ENCODE measurements around the gene SBF2.
"Not testable (repeated sequence)": the region's sequence is repeated elsewhere in the genome, so short reads cannot be mapped to it uniquely, and the experiment has no call there.

The SBF2 gene

DNA sequence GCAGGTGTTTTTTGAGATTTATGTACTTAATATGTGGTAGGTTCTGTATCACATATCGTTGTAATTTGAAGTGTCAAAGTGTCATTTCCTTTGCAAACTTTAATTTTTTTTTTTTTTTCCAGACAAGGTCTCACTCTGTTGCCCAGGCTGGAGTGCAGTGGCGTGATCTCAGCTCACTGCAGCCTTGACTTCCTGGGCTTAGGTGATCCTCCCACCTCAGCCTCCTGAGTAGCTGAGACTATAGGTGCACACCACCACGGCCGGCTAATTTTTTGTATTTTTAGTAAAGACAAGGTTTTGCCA is 206.1 kb downstream of the SBF2 start:
- H3K9ac ChIP-seq (ENCODE audit: low read length in 2 of 2); H3K27me3 ChIP-seq (ENCODE audit: control insufficient read depth in 1 of 2, insufficient read depth in 2 of 2, low read length in 2 of 2); H3K36me3 ChIP-seq (ENCODE audit: control insufficient read depth in 2 of 2, insufficient read depth in 2 of 2, low read length in 2 of 2); H3K27ac ChIP-seq (ENCODE audit: low read length); H3K9me3 ChIP-seq (ENCODE audit: control insufficient read depth in 2 of 2, low read length in 2 of 2); H3K4me3 ChIP-seq (ENCODE audit: low read length in 2 of 2); H3K4me1 ChIP-seq (ENCODE audit: control insufficient read depth, insufficient read depth, low read length): not testable (repeated sequence)

DNA sequence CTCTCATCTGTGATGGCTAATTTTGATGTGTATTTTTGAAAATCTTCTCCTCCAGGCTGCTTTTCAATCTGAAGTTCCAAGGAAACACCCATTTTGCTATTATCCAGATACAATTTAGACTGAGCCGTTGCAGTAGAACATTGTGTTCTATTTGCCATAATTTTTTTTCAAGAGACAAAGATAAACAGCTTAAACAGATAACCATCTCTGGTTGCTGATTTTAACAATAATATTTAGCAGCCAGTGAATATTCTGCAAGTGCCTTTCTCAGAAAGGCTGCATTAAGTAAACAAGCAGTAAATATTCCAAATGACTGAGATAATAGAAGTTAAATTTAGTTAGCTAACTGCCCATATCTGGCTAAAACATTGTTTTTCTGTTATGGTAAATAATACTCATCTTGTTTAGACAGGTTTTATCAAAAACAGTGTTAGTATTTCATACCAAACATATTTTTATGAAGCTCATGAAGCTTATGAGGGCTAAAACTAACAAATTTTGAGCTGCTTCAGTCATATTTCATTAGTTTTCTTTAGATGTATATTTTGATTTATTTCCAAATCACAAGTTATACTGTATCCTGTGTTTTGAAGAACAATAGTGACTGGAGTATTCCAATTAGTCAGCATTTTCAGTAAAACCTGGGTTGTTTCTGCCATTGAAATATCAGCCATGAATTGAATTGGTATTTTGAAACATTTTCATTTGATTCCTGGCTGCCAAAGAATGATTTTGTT is 206.7 kb downstream of the SBF2 start:
- no peaks in the 10 kb centered on the region for H3K36me3 ChIP-seq (ENCODE audit: control insufficient read depth in 2 of 2, insufficient read depth in 2 of 2, low read length in 2 of 2)
- no peaks in the 10 kb centered on the region for H3K27me3 ChIP-seq (ENCODE audit: control insufficient read depth in 1 of 2, insufficient read depth in 2 of 2, low read length in 2 of 2)
- H3K9ac ChIP-seq (ENCODE audit: low read length in 2 of 2), result no peak overlapping the region
- H3K9me3 ChIP-seq (ENCODE audit: control insufficient read depth in 2 of 2, low read length in 2 of 2), result peaks cover 0 to 4% of the 10 kb centered on the region in 2 donors
- no peak overlapping the region for H3K4me3 ChIP-seq (ENCODE audit: low read length in 2 of 2)
- no peaks in the 10 kb centered on the region for H3K4me1 ChIP-seq (ENCODE audit: control insufficient read depth, insufficient read depth, low read length)
- H3K27ac ChIP-seq (ENCODE audit: low read length), result no peak overlapping the region

- Histone ChIP-seq H3K4me1 (ENCODE audit: control insufficient read depth, insufficient read depth, low read length) (peaks cover 11% of the 10 kb centered on the region), H3K27ac (ENCODE audit: low read length) (no peak overlapping the region), H3K4me3 (ENCODE audit: low read length in 2 of 2) (no peak overlapping the region), H3K27me3 (ENCODE audit: control insufficient read depth in 1 of 2, insufficient read depth in 2 of 2, low read length in 2 of 2) (no peaks in the 10 kb centered on the region), H3K9me3 (ENCODE audit: control insufficient read depth in 2 of 2, low read length in 2 of 2) (peaks cover 0 to 22% of the 10 kb centered on the region in 2 donors), H3K36me3 (ENCODE audit: control insufficient read depth in 2 of 2, insufficient read depth in 2 of 2, low read length in 2 of 2) (no peaks in the 10 kb centered on the region), H3K9ac (ENCODE audit: low read length in 2 of 2) (no peak overlapping the region)
These were observed 213.9 kb downstream of the SBF2 start for GRCh38 chr11:10080138-10080537.

- Histone ChIP-seq H3K9me3 (ENCODE audit: control insufficient read depth in 2 of 2, low read length in 2 of 2) (peaks cover 0 to 18% of the 10 kb centered on the region in 2 donors), H3K27me3 (ENCODE audit: control insufficient read depth in 1 of 2, insufficient read depth in 2 of 2, low read length in 2 of 2) (no peaks in the 10 kb centered on the region), H3K4me3 (ENCODE audit: low read length in 2 of 2) (peak overlapping the region in 1 of 2 donors; percentile 17), H3K36me3 (ENCODE audit: control insufficient read depth in 2 of 2, insufficient read depth in 2 of 2, low read length in 2 of 2) (no peaks in the 10 kb centered on the region), H3K9ac (ENCODE audit: low read length in 2 of 2) (no peak overlapping the region), H3K27ac (ENCODE audit: low read length) (no peak overlapping the region), H3K4me1 (ENCODE audit: control insufficient read depth, insufficient read depth, low read length) (peaks cover 11% of the 10 kb centered on the region)
These were observed 217.4 kb downstream of the SBF2 start for GRCh38 chr11:10076458-10077141.

DNA sequence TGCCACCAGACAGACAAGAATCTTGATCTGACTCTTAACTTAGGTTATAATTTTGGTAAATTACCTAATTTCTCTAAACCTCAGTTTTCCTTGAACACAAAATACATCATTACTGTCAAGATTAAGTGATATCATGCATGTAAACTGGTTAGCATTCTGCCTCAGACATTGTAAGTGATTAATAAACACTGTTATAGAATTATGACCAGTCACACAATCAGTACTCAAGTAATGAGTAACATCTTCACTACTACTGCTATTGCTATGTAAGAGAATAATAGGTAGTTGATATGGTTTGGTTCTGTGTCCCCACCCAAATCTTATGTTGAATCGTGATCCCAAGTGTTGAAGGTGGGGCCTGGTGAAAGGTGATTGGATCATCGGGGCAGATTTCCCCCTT is 218.9 kb downstream of the SBF2 start:
- peaks cover 11% of the 10 kb centered on the region for H3K4me1 ChIP-seq (ENCODE audit: control insufficient read depth, insufficient read depth, low read length)
- H3K4me3 ChIP-seq (ENCODE audit: low read length in 2 of 2), result no peak overlapping the region
- H3K9ac ChIP-seq (ENCODE audit: low read length in 2 of 2), result no peak overlapping the region
- no peaks in the 10 kb centered on the region for H3K36me3 ChIP-seq (ENCODE audit: control insufficient read depth in 2 of 2, insufficient read depth in 2 of 2, low read length in 2 of 2)
- H3K27me3 ChIP-seq (ENCODE audit: control insufficient read depth in 1 of 2, insufficient read depth in 2 of 2, low read length in 2 of 2), result no peaks in the 10 kb centered on the region
- no peak overlapping the region for H3K27ac ChIP-seq (ENCODE audit: low read length)
- peaks cover 0 to 7% of the 10 kb centered on the region in 2 donors for H3K9me3 ChIP-seq (ENCODE audit: control insufficient read depth in 2 of 2, low read length in 2 of 2)

DNA sequence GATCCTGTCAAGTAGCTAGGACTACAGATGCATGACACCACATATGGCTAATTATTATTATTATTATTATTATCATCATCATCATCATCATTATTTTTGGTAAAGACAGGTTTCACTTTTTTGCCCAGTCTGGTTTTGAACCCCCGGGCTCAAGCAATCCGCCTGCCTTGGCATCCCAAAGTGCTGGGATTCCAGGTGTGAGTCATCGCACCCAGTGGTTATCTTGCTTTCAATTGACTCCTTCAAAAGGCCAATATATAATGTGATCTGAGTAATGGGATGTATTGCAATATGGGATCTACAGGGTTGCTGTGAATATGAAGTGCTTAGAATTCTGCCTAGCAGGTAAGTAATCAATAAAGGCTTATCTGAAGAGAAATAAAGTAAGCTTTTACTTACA is 221.2 kb downstream of the SBF2 start:
- H3K36me3 ChIP-seq (ENCODE audit: control insufficient read depth in 2 of 2, insufficient read depth in 2 of 2, low read length in 2 of 2), result no peaks in the 10 kb centered on the region
- H3K27me3 ChIP-seq (ENCODE audit: control insufficient read depth in 1 of 2, insufficient read depth in 2 of 2, low read length in 2 of 2), result no peaks in the 10 kb centered on the region
- H3K9me3 ChIP-seq (ENCODE audit: control insufficient read depth in 2 of 2, low read length in 2 of 2), result no peaks in the 10 kb centered on the region
- no peak overlapping the region for H3K4me3 ChIP-seq (ENCODE audit: low read length in 2 of 2)
- H3K27ac ChIP-seq (ENCODE audit: low read length), result no peak overlapping the region
- H3K9ac ChIP-seq (ENCODE audit: low read length in 2 of 2), result no peak overlapping the region
- peaks cover 11% of the 10 kb centered on the region for H3K4me1 ChIP-seq (ENCODE audit: control insufficient read depth, insufficient read depth, low read length)

DNA sequence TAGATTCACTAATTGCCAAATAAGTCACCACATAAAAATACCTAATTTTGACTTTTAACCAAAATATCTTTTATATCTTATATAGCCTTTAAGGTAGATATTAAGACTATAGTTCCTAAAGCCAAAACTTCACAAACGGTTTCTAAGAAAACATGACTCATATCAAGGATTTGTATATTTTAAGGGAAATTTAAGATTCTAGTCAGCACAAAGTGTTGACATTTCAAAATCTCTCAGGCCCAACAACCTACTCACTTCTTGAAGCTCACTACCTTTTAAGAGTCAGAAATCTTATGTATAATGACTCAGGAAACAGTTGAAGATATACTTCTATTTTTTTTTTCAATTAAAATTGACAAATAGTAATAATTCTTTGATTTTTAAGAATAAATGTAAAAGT is 221.9 kb downstream of the SBF2 start:
- Histone ChIP-seq H3K4me1 (ENCODE audit: control insufficient read depth, insufficient read depth, low read length) (peaks cover 11% of the 10 kb centered on the region), H3K9ac (ENCODE audit: low read length in 2 of 2) (no peak overlapping the region), H3K36me3 (ENCODE audit: control insufficient read depth in 2 of 2, insufficient read depth in 2 of 2, low read length in 2 of 2) (no peaks in the 10 kb centered on the region), H3K27me3 (ENCODE audit: control insufficient read depth in 1 of 2, insufficient read depth in 2 of 2, low read length in 2 of 2) (no peaks in the 10 kb centered on the region), H3K27ac (ENCODE audit: low read length) (no peak overlapping the region), H3K4me3 (ENCODE audit: low read length in 2 of 2) (no peak overlapping the region), H3K9me3 (ENCODE audit: control insufficient read depth in 2 of 2, low read length in 2 of 2) (no peaks in the 10 kb centered on the region)

DNA sequence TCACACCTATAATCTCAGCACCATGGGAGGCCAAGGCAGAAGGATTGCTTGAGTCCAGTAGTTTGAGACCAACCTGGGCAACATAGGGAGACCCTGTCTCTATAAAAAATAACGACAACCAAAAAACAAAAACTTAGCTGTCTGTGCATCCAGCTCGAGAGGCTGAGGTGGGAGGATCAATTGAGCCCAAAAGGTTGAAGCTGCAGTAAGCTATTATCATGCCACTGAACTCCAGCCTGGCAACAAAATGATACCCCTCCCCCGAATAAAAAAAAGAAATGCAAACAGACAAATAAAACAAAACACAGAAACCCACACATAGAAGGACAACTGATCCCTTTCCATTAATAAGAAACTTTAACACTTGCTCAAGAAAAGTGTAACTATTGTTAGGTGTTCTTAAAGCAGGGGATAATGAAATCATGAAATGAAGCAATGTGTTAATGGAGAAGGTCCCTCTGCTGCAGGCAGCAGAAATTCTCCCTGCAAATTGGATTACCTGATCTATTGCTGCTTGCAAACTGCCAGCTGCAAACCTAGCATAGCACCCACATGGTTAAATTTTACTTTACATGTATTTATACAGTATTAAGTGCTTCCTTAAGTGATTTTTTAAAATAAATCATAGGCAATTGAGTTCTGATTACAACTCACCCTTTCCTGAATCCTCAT is 226.3 kb downstream of the SBF2 start:
- H3K36me3 ChIP-seq (ENCODE audit: control insufficient read depth in 2 of 2, insufficient read depth in 2 of 2, low read length in 2 of 2), result no peaks in the 10 kb centered on the region
- H3K9me3 ChIP-seq (ENCODE audit: control insufficient read depth in 2 of 2, low read length in 2 of 2), result no peaks in the 10 kb centered on the region
- H3K4me3 ChIP-seq (ENCODE audit: low read length in 2 of 2), result no peak overlapping the region
- no peak overlapping the region for H3K9ac ChIP-seq (ENCODE audit: low read length in 2 of 2)
- no peaks in the 10 kb centered on the region for H3K27me3 ChIP-seq (ENCODE audit: control insufficient read depth in 1 of 2, insufficient read depth in 2 of 2, low read length in 2 of 2)
- no peak overlapping the region for H3K27ac ChIP-seq (ENCODE audit: low read length)
- H3K4me1 ChIP-seq (ENCODE audit: control insufficient read depth, insufficient read depth, low read length), result no peaks in the 10 kb centered on the region

GRCh38 chr11:10066441-10066840 is 227.6 kb downstream of the SBF2 start:
- Histone ChIP-seq H3K27me3 (ENCODE audit: control insufficient read depth in 1 of 2, insufficient read depth in 2 of 2, low read length in 2 of 2) (no peaks in the 10 kb centered on the region), H3K4me3 (ENCODE audit: low read length in 2 of 2) (no peak overlapping the region), H3K9me3 (ENCODE audit: control insufficient read depth in 2 of 2, low read length in 2 of 2) (no peaks in the 10 kb centered on the region), H3K9ac (ENCODE audit: low read length in 2 of 2) (no peak overlapping the region), H3K27ac (ENCODE audit: low read length) (no peak overlapping the region), H3K36me3 (ENCODE audit: control insufficient read depth in 2 of 2, insufficient read depth in 2 of 2, low read length in 2 of 2) (no peaks in the 10 kb centered on the region), H3K4me1 (ENCODE audit: control insufficient read depth, insufficient read depth, low read length) (no peaks in the 10 kb centered on the region)

DNA sequence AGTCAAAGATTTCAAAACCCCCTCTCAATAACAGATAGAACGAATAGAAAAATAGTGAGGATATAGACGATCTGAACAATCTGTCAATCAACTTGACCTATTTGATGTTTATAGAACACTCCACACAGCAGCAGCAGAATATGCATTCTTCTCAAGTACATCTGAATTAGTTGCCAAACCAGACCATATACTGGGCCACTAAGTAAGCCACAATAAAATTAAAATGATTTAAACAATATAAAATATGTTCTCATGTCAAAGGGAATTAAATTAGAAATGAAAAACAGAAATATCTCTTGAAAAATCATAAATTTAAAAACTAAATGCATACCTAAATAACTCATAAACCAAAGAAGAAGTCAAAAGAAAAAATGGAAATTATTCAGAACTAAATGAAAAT is 229.2 kb downstream of the SBF2 start:
- Histone ChIP-seq H3K4me3 (ENCODE audit: low read length in 2 of 2) (no peak overlapping the region), H3K36me3 (ENCODE audit: control insufficient read depth in 2 of 2, insufficient read depth in 2 of 2, low read length in 2 of 2) (no peaks in the 10 kb centered on the region), H3K9me3 (ENCODE audit: control insufficient read depth in 2 of 2, low read length in 2 of 2) (no peaks in the 10 kb centered on the region), H3K27me3 (ENCODE audit: control insufficient read depth in 1 of 2, insufficient read depth in 2 of 2, low read length in 2 of 2) (no peaks in the 10 kb centered on the region), H3K27ac (ENCODE audit: low read length) (no peak overlapping the region), H3K9ac (ENCODE audit: low read length in 2 of 2) (no peak overlapping the region), H3K4me1 (ENCODE audit: control insufficient read depth, insufficient read depth, low read length) (no peaks in the 10 kb centered on the region)

DNA sequence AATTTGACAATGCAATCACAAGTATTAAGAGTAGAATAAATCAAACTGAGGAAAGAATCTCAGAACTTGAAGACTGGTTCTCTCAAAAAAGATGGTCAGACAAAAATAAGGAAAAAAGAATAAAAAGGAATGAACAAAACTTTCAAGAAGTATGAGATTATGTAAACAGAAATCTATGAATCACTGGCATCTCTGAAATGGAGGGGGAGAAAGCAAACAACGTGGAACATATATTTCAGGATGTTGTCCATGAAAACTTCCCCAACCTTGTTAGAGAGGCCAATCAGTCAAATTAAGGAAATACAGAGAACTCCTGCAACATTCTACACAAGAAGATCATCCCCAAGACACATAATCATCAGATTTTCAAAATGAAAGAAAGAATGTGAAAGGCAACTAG is 235.7 kb downstream of the SBF2 start:
- H3K27me3 ChIP-seq (ENCODE audit: control insufficient read depth in 1 of 2, insufficient read depth in 2 of 2, low read length in 2 of 2), result no peaks in the 10 kb centered on the region
- no peaks in the 10 kb centered on the region for H3K36me3 ChIP-seq (ENCODE audit: control insufficient read depth in 2 of 2, insufficient read depth in 2 of 2, low read length in 2 of 2)
- no peaks in the 10 kb centered on the region for H3K9me3 ChIP-seq (ENCODE audit: control insufficient read depth in 2 of 2, low read length in 2 of 2)
- H3K9ac ChIP-seq (ENCODE audit: low read length in 2 of 2), result no peak overlapping the region
- H3K27ac ChIP-seq (ENCODE audit: low read length), result no peak overlapping the region
- no peaks in the 10 kb centered on the region for H3K4me1 ChIP-seq (ENCODE audit: control insufficient read depth, insufficient read depth, low read length)
- H3K4me3 ChIP-seq (ENCODE audit: low read length in 2 of 2), result no peak overlapping the region

Data from stomach smooth muscle (tissue), 2 donors.